ENCODE results near the gene SOSTDC1.
"Not testable (repeated sequence)": the region's sequence is repeated elsewhere in the genome, so short reads cannot be mapped to it uniquely, and the experiment has no call there.

Gene SOSTDC1

GRCh38 chr7:16462431-16462889, 3.1 kb downstream of the SOSTDC1 start:
- DNase-seq (ENCODE audit: low read depth) = no peak

GRCh38 chr7:16460789-16461493, 4.6 kb downstream of the SOSTDC1 start:
- no peak for DNase-seq (ENCODE audit: low read depth)

- DNase-seq (ENCODE audit: low read depth) = not testable (repeated sequence)
Observed at GRCh38 chr7:16456303-16456702, 9.2 kb downstream of the SOSTDC1 start.

- DNase-seq (ENCODE audit: low read depth) = no peak
Observed at GRCh38 chr7:16455591-16455990, 9.9 kb downstream of the SOSTDC1 start.

- no peak for DNase-seq (ENCODE audit: low read depth)
Observed at GRCh38 chr7:16450366-16450765, 15.2 kb downstream of the SOSTDC1 start.

- DNase-seq (ENCODE audit: low read depth) = no peak
Observed at GRCh38 chr7:16447876-16448275, 17.7 kb downstream of the SOSTDC1 start.

- no peak for DNase-seq (ENCODE audit: low read depth)
Observed at GRCh38 chr7:16446508-16446907, 19.0 kb downstream of the SOSTDC1 start.

GRCh38 chr7:16443871-16444270, 21.7 kb downstream of the SOSTDC1 start:
- DNase-seq (ENCODE audit: low read depth) = not testable (repeated sequence)

- no peak for DNase-seq (ENCODE audit: low read depth)
Observed at GRCh38 chr7:16438988-16439387, 26.6 kb downstream of the SOSTDC1 start.

- DNase-seq (ENCODE audit: low read depth) = no peak
Observed at GRCh38 chr7:16436306-16436705, 29.2 kb downstream of the SOSTDC1 start.

GRCh38 chr7:16433568-16434122, 31.9 kb downstream of the SOSTDC1 start:
- no peak for DNase-seq (ENCODE audit: low read depth)

GRCh38 chr7:16432425-16432731, 33.2 kb downstream of the SOSTDC1 start:
- no peak for DNase-seq (ENCODE audit: low read depth)

- no peak for DNase-seq (ENCODE audit: low read depth)
Observed at GRCh38 chr7:16431646-16432424, 33.7 kb downstream of the SOSTDC1 start.

GRCh38 chr7:16430133-16430532, 35.4 kb downstream of the SOSTDC1 start:
- DNase-seq (ENCODE audit: low read depth) = no peak

- no peak for DNase-seq (ENCODE audit: low read depth)
Observed at GRCh38 chr7:16428672-16429071, 36.9 kb downstream of the SOSTDC1 start.

GRCh38 chr7:16428182-16428581, 37.4 kb downstream of the SOSTDC1 start:
- DNase-seq (ENCODE audit: low read depth) = no peak

- DNase-seq (ENCODE audit: low read depth) = no peak
Observed at GRCh38 chr7:16423761-16424160, 41.8 kb downstream of the SOSTDC1 start.

- no peak for DNase-seq (ENCODE audit: low read depth)
Observed at GRCh38 chr7:16422917-16423316, 42.6 kb downstream of the SOSTDC1 start.

GRCh38 chr7:16422103-16422435, 43.5 kb downstream of the SOSTDC1 start:
- no peak for DNase-seq (ENCODE audit: low read depth)

- no peak for DNase-seq (ENCODE audit: low read depth)
Observed at GRCh38 chr7:16421333-16422102, 44.0 kb downstream of the SOSTDC1 start, which contains the start of gene CRPPA. Gene CRPPA (minus strand): TSS chr7:16421538. CDS start chr7:16421322, 216 bp downstream.

- peak; percentile 66 for DNase-seq (ENCODE audit: low read depth)
Observed at GRCh38 chr7:16420649-16421332, 44.7 kb downstream of the SOSTDC1 start.

GRCh38 chr7:16420329-16420648, 45.2 kb downstream of the SOSTDC1 start:
- DNase-seq (ENCODE audit: low read depth) = no peak
